GM19438 (cell line): ENCODE results near the gene RDH13.
"Not testable (repeated sequence)": the region's sequence is repeated elsewhere in the genome, so short reads cannot be mapped to it uniquely, and the experiment has no call there.

Experiments used
- ATAC-seq: cut with Tn5 transposase; IDR thresholded peaks from one replicate; pipeline ENCODE4 v1.9.1; 2021; ENCODE audit warnings: low read depth; ENCODE audit not compliant: unreplicated experiment

Gene RDH13

DNA sequence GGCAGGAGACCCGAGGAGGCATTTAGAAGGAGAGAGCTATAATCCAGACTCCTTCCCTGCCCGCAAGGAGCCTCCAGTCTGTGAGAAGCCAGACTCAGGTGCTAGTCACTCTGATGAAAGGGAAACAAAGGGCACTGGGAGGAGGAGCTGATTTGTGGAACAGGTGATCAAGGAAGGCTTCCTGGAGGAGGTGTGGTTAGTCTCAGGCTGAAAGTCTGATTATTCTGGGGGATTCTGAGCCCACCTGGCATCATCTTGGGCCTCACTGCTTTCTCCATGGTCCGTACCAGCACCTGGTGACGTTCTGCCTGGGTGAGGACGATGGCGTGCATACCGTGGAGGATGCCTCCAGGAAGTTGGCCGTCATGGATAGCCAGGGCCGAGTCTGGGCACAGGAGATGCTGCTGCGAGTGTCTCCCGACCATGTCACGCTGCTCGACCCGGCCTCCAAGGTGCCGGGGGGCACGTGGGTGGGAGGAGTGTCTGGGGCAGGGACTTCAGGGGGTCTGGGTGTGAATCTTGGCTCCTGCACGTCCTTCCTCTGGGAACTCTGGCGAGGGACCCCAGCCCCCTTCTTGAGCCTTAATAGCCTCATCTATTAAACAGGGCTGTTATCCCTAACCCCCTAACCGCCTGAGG, 16.6 kb upstream of the RDH13 start:
- no peak for ATAC-seq

DNA sequence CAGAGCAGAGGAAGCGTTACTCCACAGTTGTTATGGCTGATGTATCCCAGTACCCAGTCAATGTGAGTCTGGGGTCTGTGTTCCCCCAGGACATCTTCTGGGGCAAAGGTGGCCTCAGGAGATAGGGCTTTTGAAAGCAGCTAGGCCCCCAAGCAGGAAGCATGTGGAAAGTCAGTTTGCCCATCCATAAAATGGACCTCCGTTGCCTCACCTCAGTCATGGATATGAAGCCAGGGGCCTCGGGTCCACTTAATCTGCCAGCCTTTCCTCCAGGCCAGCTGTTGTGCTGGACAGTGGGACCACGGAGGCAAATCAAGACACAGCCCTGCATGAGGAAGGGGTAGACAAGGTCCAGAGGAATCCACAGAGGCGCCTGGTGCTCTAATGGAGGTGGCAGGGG, 16.0 kb upstream of the RDH13 start:
- ATAC-seq = no peak

DNA sequence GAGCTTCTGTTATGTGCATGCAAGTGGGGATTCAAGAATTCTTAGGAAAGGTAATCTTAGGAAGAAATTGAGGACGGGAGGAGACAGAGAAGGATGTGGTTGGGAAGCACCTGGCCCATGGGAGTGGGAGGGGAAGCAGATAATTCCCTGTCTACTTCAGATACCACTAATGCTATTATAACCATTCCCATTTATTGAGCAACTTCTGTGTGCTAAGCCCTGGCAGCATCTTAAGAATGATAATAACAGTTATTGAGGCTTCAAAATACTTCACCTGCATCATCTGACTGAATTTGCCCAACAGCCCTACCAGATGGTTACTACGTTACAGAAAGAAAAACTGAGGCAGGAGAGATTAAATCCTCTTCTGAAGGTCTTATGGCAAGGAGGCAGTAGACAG, 14.2 kb upstream of the RDH13 start:
- no peak for ATAC-seq

DNA sequence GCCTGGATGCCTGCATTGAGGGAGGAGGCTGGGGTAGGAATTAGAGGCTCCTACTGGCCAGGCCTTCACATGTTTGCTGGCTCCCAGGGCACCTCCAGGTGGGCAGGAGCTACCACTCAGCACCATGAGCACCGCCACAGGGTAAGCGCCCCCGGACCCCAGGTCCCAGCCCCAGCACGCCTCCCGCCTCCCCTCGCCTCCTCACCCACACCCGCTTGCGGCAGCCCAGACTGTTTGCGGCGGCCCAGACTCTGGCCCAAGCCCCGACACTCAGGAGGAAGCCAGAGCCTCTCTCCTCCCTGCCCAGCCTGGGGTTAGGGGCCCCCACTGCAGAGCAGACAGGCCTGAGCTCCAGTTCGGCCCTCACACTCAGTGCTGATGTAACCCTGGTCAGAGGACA, 13.4 kb upstream of the RDH13 start:
- no peak for ATAC-seq

DNA sequence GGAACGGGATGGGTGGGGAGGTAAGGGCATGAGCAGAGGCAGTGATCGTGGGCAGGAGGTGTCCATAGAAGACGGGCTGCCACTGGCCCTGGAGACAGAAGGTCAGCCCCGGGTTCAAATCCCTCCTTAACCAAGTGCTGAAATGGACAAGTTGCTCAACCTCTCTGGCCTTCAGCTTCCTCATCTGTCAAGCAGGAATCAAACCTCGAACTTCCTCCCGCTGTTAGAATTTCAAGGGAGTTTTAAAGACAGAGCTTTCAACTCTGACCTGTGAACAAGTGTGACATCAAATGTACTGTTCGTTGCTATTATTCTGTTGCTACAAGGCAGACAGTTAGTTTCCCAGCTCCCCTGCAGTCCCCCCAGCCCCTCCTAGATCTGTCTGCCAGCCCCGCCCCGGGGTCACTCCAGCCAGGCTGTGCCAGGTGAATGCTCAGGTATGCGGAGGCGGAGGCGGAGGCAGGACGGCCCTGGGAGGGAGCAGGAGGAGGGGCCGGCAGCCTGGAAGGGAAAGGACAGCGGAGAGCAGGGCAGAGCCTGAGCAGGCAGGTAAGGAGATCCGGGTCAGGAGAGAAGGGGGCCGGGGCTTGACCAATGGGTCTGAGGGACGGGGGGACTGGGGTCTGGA, 12.5 kb upstream of the RDH13 start, which contains the start of gene EPS8L1:
TSS of gene EPS8L1 (plus strand) at position 499 of the 628 bp plus-strand sequence. CDS start 576 bp downstream, outside the sequence.
- ATAC-seq = no peak

DNA sequence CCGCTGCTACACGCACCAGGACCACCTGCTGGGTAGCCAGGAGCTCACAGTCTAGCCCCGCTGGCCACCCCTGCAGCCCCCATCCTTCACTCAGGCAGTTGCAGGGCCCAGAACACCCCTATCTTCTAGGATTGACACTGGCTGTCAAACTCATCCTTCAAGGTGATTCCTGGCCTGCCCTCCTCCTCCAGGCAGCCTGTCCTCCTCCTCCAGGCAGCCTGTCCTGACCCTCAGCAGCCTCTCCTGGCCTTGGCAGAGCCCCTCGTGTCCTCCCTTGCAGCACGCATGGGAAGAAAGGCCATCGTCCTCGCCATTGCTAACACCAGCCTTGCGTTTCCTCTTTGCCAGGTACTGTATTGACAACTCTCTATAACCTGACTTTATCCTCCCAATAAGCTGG, 9.0 kb upstream of the RDH13 start:
- ATAC-seq = no peak

DNA sequence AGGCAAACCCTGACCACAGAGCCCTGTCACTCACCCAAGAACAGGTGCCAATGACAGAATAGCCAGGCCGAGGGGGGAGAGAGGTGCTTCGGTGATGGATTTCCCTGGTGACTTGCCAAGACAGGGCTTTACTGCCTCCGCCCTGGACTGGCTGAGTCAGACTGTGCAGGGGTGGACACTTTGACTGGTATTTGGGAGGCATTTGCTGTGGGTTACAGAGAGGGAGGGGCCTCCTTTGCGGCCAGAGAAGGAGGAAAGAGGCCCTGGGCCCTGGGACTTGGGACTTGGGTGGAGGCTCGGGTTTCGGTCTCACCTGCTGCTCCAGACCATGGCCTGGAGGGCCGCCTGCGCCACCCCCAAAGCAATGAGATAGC, 8.2 kb upstream of the RDH13 start:
- ATAC-seq = no peak

DNA sequence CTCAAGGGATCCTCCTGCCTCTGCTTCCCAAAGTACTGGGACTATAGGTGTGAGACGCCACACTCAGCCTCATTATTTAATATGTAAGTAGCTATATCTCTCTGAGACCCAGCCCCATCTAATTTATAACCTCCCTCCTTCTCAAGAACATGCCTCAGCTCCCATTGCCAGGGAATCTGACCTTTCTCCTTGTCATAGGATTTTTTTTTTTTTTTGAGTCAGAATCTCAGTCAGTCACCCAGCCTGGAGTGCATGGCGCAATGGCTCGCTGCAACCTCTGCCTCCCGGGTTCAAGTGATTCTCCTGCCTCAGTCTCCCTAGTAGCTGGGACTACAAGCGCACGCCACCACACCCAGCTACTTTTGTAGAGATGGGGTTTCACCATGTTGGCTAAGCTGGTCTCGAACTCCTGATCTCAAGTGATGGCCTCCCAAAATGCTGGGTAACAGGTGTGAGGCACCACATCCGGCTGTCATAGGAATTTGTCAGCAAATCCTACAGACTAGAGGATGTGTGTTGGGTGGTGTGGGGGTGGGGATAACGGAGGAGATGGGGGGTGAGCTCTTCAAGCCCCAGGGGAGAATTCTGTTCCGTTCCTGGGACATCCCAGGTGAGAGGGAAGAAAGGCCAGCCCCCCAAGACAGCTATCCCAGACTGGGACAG, 7.6 kb upstream of the RDH13 start:
- ATAC-seq = no peak

DNA sequence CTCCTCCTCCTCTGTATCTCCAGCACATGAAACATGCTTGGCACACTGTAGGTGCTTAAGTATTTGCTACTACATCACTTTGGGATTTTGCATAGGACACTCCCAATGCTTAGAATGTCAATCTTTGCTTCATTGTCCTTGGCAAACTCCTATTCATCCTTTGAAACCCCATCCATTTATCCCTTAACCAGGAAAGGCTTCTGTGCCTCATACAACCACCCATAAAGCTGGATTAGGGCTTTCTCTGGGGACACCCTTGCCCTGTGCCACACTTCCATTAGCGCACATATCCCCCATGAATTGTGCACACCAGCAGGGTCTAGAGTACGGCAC, 6.9 kb upstream of the RDH13 start:
- ATAC-seq = no peak

DNA sequence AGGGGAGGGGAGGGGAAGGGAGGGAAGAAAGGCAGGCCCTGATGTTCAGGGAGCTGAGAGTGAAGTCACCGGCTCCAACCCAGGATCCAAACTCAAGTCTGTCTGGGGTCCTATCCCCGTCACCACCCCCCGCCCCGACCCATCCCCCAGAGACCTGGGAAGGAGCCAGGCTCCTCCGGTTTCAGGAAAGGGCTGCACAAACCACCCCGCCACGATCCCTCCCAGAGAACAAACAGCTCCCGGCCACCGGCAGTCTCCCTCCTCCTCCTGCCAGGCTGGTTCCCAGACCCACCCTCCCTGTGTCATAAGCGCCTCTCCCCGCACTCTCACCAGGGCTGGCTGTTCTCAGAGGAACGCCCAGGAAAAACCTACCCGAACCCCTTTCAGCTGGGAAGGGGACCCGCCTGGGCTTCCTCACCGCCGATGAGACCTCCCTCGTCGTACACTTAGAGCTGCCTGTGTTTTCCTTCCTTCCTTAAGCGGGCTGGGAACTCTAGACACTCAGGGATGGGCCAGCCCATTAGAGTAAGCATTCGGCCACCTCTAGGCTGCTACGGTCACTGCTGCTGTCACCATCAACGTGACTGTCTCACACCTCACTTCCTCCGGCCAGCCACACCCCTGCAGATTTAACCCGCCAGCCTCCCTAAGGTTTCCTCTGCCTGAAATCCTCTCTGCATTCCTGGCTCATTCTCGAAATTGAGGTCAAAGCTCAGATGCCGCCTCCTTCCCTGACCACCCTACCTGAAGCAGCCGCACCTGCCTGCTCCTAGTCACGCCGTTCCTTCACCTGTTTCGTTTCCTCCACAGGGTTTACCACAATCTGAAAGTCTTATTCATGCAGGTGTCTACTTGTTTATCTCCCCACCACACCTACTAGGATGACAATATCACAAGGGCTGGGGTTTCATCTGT, 6.3 kb upstream of the RDH13 start:
- ATAC-seq = no peak

DNA sequence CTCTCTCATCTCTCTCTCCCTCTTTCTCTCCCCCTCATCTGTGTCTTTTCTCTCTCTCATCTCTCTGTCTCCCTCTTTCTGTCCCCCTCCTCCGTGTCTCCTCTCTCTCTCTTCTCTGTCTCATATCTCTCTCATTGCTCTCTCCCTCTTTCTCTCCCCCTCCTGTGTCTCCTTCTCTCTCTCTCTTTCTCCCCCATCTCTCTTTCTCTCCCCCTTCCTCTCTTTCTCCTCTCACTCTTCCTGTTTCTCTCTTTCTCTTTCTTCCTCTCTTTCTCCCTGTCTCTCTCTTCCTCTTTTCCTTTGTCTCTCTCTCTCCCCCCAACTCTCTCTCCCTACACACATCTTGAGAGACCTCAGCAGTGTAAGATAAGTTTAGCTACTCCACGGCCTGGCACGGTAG, 4.9 kb upstream of the RDH13 start:
- ATAC-seq = no peak

DNA sequence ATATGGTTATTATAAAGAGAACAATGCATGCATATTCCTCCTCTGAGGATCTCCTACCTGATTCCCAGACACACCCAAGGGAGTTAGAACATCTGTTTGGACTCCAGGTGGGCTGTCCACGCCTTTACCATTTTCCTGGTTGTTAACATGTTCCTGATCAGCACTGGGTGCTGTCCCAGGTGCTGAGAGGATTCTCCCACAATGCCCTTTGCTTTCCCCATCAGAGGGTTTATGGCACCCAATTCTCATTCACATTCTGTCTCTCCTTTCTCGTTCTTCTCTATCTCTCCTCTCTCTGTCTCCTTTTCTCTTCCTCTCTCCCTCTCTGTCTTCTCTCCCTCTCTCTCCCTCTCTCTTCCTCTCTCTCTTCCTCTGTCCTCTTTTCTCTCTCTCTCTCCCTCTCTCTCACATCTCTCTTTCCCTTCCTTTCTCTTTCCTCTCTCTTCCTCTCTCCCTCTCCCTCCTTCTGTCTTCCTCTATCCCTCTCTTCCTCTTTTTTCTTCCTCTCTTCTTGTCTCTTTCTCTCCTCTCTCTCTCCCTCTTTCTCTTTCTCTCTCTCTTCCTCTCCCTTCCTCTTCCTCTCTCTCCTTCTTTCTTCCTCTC, 3.3 kb upstream of the RDH13 start:
- no peak for ATAC-seq

DNA sequence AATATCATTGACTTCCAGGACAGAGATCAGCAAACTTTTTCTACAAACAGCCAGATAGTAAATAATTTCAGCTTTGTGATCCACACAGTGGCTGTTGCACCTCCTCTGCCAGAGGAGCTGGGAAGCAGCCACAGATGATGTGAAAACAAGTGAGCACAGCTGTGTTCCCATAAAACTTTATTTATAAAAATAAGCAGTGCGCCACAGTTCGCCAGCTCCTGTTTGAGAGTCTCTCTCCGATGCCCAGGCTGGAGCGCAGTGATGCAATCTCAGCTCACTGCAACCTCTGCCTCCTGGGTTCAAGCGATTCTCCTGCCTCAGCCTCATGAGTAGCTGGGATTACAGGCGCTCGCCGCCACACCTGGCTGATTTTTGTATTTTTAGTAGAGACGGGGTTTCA, 2.6 kb upstream of the RDH13 start:
- not testable (repeated sequence) for ATAC-seq

DNA sequence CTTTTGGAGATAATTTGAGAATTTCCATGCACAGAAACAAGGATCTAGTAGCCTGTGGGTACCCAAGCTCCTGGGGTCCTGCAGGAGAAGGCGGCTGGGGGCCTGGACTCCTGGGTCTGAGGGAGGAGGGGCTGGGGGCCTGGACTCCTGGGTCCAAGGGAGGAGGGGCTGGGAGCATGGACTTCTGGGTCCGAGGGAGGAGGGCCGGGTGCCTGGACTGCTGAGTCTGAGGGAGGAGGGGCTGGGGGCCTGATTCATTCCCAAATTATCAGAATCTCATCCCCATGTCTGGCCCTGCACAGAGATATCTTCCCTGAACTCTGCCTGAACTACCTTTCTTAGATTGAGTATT, 520 bp upstream of the RDH13 start:
- ATAC-seq = no peak

DNA sequence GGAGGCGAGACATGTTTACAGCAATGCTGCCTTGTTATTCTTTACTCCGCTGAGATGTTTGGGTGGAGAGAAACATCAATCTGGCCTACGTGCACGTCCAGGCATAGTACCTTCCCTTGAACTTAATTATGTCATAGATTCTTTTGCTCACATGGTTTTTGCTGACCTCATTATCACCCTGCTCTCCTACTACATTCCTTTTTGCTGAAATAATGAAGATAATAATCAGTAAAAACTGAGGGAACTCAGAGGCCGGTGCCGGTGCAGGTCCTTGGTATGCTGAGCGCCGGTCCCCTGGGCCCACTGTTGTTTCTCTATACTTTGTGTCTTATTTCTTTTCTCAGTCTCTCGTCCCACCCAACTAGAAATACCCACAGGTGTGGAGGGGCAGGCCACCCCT, 2.7 kb downstream of the RDH13 start:
- ATAC-seq = not testable (repeated sequence)

DNA sequence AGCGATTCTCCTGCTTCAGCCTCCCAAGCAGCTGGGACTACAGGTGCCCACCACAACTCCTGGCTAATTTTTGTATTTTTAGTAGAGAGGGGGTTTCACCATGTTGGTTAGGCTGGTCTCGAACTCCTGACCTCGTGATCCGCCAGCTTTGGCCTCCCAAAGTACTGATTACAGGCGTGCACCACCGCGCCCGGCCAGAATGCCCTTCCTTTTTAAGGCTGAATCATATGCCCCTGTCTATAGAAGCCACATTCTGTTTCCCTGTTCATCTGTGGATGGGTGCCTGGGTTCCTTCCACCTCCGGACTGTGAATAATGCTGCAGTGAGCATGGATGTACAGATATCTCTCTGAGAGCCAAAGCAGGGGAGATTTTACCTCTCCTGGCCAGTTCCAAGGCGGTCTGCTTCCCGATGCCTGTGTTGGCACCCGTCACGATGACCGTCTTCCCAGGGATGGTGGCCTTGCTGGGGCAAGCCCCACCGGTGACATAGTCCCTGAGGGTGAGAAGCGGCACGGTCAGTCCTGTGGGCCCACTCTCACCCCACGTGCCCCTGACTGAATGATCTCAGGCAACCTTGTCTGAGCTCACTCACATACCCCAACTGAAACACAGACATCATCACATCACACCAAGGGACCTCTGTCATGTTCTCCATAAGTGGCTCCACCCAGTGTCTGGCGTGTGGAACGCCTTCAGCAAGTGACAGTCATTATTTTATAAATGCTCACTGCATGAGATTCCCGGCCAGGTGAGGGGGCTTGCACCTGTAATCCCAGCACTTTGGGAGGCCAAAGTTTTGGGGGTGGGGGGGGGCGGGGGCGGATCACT, 4.0 kb downstream of the RDH13 start:
- no peak for ATAC-seq

DNA sequence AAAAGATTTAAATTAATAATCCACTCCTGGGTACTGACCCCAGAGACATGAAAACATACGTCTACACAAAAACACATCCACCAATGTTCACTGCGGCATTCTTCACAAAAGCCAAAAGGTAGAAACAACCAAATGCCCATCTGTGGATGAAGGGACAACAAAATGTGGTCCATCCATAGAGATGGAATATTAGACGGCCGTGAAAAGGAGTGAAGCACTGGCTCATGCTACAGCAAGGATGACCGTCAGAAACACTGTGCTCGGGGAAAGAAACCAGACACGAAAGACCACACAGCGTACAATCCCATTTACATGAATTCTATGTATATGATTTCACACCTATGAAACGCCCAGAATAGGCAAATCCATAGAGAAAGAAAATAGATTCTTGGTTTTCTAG, 6.1 kb downstream of the RDH13 start:
- no peak for ATAC-seq

DNA sequence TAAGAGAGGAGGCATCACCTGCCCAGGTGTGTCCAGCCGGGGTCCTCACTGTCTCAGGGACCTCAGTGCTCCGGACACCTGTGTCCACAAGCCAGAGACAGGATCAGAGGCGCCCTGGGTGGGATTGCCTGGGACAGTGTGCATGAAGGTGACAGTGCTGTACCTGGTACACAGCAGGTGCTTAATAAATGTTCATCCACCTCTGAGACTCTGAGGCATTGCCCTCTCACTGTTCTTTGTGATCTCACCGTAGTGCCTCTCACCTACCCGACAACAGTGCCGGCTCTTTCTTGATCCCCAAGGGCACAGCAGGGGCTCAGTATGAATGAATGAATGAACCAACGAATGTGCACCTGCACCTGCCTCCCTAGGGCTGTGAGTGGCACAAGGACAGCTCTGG, 9.2 kb downstream of the RDH13 start:
- no peak for ATAC-seq

DNA sequence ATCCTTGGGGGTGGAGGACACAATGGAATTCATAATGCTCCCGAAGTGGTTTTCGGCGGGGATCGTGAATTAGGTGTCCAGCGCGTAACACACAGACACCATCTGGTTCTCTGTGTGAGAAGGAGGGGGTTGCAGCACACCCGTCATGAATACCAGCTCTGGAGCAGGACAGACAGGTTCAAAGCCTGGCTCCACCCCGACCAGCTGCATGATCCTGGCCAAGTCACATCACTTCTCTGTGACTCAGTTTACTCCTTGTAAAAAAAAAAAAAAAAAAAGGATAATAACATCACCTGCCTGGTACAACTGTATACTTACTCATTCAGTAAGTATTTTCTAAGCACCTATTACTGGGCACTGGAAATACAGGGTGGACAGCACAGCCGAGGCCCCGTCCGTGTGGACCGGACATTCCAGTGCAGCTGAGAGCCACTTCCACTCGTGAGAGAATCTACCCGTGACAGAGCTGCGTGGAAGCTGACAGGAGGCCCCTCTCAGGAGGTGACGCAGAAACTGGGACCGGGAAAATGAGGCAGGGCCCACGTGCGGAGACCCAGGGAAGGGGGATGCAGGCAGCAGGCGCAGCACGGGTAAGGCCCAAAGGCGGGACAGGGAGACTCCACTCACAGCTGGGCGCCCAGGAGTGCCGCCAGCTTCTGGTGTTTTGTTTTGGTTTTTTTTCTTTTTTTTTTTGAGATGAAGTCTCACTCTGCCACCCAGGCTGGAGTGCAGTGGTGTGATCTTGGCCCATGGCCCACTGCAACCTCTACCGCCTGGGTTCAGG, 12.0 kb downstream of the RDH13 start:
- ATAC-seq = no peak
